Stomach (tissue), 4 donors: ENCODE measurements around the gene GJC1.

Experiments used
- CTCF ChIP-seq, 7 experiments: fragments of 450-650 bp in 4 of 7; fragments of 200-600 bp in 3 of 7; sonication (generic) in 3 of 7; IDR thresholded peaks; one replicate each; pipeline ENCODE4 v1.5.1; 2016 to 2019; ENCODE audit warnings: antibody characterized with exemption in 7 of 7, control low read depth in 2 of 7, mild to moderate bottlenecking in 1 of 7
- POLR2A ChIP-seq, 4 donors: fragments of 450-650 bp; IDR thresholded peaks; one replicate each; pipeline ENCODE4 v1.6.1; 2016; ENCODE audit warnings: antibody characterized with exemption in 4 of 4, control low read depth in 2 of 4, mild to moderate bottlenecking in 1 of 4, moderate library complexity in 1 of 4
- POLR2AphosphoS5 ChIP-seq, 3 donors: sonication (generic); formaldehyde crosslinking; IDR thresholded peaks; one replicate each; pipeline ENCODE4 v1.6.1; 2016; ENCODE audit warnings: antibody characterized with exemption in 3 of 3

GRCh38 chr17:44766409-44767038, 63.6 kb downstream of the GJC1 start:
- TF ChIP-seq CTCF (IDR thresholded peaks at IDR 0.05) (no peak), POLR2A (IDR thresholded peaks at IDR 0.05) (no peak), POLR2AphosphoS5 (IDR thresholded peaks at IDR 0.05) (no peak)
